SW480 (cell line): ENCODE measurements around the gene DNAJC3.

ENCODE experiments used
- DNase-seq: peaks from one replicate; pipeline ENCODE4 v3.0.0-alpha.2; 2016; ENCODE audit warnings: low spot score

DNAJC3 gene

DNA sequence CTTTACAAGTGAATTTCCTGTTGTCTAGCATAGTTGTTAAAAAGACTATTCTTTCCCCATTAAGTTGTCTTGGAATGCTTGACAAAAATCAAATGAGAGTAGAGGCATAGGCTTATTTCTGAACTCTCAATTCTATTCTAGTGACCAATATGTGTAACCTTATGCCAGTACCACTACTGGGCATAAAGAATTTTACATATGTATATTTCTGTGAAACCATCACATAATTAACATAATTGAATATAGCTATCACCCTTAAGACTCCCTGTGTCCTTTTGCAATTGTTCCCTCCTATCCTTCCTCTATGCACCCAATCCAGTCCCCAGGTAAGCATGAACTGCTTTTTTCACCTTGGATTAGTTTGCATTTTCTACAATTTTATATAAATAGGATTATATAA, 165.0 kb downstream of the DNAJC3 start:
- DNase-seq, result no peak

DNA sequence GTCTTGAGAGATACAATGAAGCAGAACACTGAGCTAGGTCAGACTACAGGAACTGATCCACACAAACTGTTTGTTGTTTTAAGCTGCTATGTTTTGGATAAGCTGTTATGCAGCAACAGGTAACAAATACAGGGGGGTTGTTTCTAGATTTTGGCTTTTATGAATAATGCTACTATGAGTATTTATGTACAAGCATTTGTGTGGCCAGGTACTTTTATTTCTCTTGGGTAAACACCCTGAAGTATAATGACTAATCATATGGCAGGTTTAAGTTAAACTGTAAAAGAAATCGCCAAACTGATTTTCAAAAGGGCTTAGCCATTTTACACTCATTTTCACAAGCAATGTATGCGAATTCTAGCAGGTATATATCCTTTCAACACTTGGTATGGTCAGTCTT, 166.0 kb downstream of the DNAJC3 start:
- DNase-seq, result no peak
